Iris pigment epithelial cell (primary cell): ENCODE data around the gene KIF1B.
A peak's percentile ranks its signal among the peaks of the same experiment; 100 is the strongest.
"Not testable (repeated sequence)": the region's sequence is repeated elsewhere in the genome, so short reads cannot be mapped to it uniquely, and the experiment has no call there.

Experiments used
- DNase-seq: peaks from one replicate; pipeline ENCODE4 v3.0.0-alpha.2; 2011; ENCODE audit warnings: low read depth

KIF1B gene

GRCh38 chr1:10192263-10192662, 18.1 kb upstream of the KIF1B start:
- DNase-seq, result no peak

GRCh38 chr1:10193288-10193687, 17.1 kb upstream of the KIF1B start:
- DNase-seq, result no peak

- peak; percentile 61 for DNase-seq
These were observed 14.8 kb upstream of the KIF1B start for GRCh38 chr1:10195570-10195969.

- peak; percentile 62 for DNase-seq
These were observed 13.4 kb upstream of the KIF1B start for GRCh38 chr1:10196976-10197375.

- no peak for DNase-seq
These were observed 9.8 kb upstream of the KIF1B start for GRCh38 chr1:10200620-10201019.

- no peak for DNase-seq
These were observed 6.2 kb upstream of the KIF1B start for GRCh38 chr1:10204003-10204642.

GRCh38 chr1:10205206-10205605, 5.2 kb upstream of the KIF1B start:
- DNase-seq, result not testable (repeated sequence)

- DNase-seq, result no peak
These were observed 2.6 kb upstream of the KIF1B start for GRCh38 chr1:10207810-10208209.

- DNase-seq, result no peak
These were observed 1.8 kb upstream of the KIF1B start for GRCh38 chr1:10208537-10208936.

GRCh38 chr1:10209590-10209904, 823 bp upstream of the KIF1B start:
- DNase-seq, result no peak

- peak; percentile 87 for DNase-seq
These were observed 753 bp downstream of the KIF1B start for GRCh38 chr1:10210841-10211804.

GRCh38 chr1:10211805-10212410, 1.5 kb downstream of the KIF1B start:
- peak; percentile 66 for DNase-seq

GRCh38 chr1:10212476-10212875, 2.1 kb downstream of the KIF1B start:
- no peak for DNase-seq

GRCh38 chr1:10213186-10213705, 2.9 kb downstream of the KIF1B start:
- no peak for DNase-seq

GRCh38 chr1:10216090-10216749, 5.8 kb downstream of the KIF1B start:
- DNase-seq, result no peak

- peak; percentile 49 for DNase-seq
These were observed 7.5 kb downstream of the KIF1B start for GRCh38 chr1:10217748-10218441.

GRCh38 chr1:10220200-10220599, 9.8 kb downstream of the KIF1B start:
- no peak for DNase-seq

- not testable (repeated sequence) for DNase-seq
These were observed 10.3 kb downstream of the KIF1B start for GRCh38 chr1:10220657-10221056.

GRCh38 chr1:10225573-10225972, 15.2 kb downstream of the KIF1B start:
- peak; percentile 31 for DNase-seq

- peak; percentile 14 for DNase-seq
These were observed 18.2 kb downstream of the KIF1B start for GRCh38 chr1:10228528-10228927.

GRCh38 chr1:10229903-10230302, 19.5 kb downstream of the KIF1B start:
- no peak for DNase-seq

- peak; percentile 11 for DNase-seq
These were observed 21.8 kb downstream of the KIF1B start for GRCh38 chr1:10232163-10232562.
